Panc1 (cell line): Measurements from ENCODE around the gene C11orf42. TPM values are rescaled to one million over a fixed set of nuclear protein-coding genes. Genes with fewer than 3 reads are reported as not detected.

ENCODE experiments used
- ATAC-seq: fragments of 200-7000 bp; cut with Tn5 transposase; 2 replicates; pipeline ENCODE4 v1.9.1; 2020; ENCODE audit warnings: mild to moderate bottlenecking, moderate library complexity
- BruUV-seq: library from RNA; stranded (reverse); fragments of 400-500 nt; replicated peaks from 2 replicates; lab custom pipeline; 2021; lab: Mats Ljungman, UMichigan
- CTCF ChIA-PET: fragments of 300-600 bp; sonication (Branson Sonifier 250); formaldehyde crosslinking; loops from one replicate; lab custom pipeline; 2022; ENCODE audit warnings: antibody characterized with exemption; lab: Charles Lee
- POLR2A ChIA-PET: fragments of 300-600 bp; sonication (Branson Sonifier 250); formaldehyde crosslinking; loops from one replicate; lab custom pipeline; 2022; ENCODE audit warnings: antibody characterized with exemption; lab: Charles Lee
- DNase-seq: peaks from one replicate; pipeline ENCODE4 v3.0.0-alpha.2; 2010; ENCODE audit warnings: low read depth, low spot score
- H3K27ac ChIP-seq: 2 replicates; pipeline ENCODE4 v1.5.1; 2011; ENCODE audit warnings: mild to moderate bottlenecking, low read length, inconsistent platforms
- H3K27me3 ChIP-seq: fragments of 200-500 bp; sonication (Bioruptor generic); 2 replicates; pipeline ENCODE4 v1.6.0; 2014; ENCODE audit warnings: low read length, inconsistent platforms; ENCODE audit not compliant: control insufficient read depth, insufficient read depth
- H3K36me3 ChIP-seq: fragments of 200-500 bp; sonication (Bioruptor generic); 2 replicates; pipeline ENCODE4 v1.5.1; 2014; ENCODE audit warnings: inconsistent platforms, mild to moderate bottlenecking, low read length, moderate library complexity; ENCODE audit not compliant: control insufficient read depth, insufficient read depth
- H3K4me1 ChIP-seq: 2 replicates; pipeline ENCODE4 v1.5.1; 2011; ENCODE audit warnings: inconsistent platforms, mild to moderate bottlenecking, low read length, moderate library complexity; ENCODE audit not compliant: control insufficient read depth, insufficient read depth
- H3K4me3 ChIP-seq, 2 experiments: 2 replicates each; pipeline ENCODE4 v1.5.1; 2011 to 2012; ENCODE audit warnings: low read depth in 2 of 2, low read length in 2 of 2, mild to moderate bottlenecking in 2 of 2, inconsistent platforms in 1 of 2, moderate library complexity in 1 of 2
- H3K9me3 ChIP-seq: fragments of 200-500 bp; sonication (Bioruptor generic); 2 replicates; pipeline ENCODE4 v1.5.1; 2014; ENCODE audit warnings: low read depth, mild to moderate bottlenecking, inconsistent platforms, low read length, moderate library complexity; ENCODE audit not compliant: control insufficient read depth, insufficient read depth
- POLR2AphosphoS5 ChIP-seq: IDR thresholded peaks from 2 replicates; pipeline ENCODE4 v1.6.1; 2012; ENCODE audit warnings: mild to moderate bottlenecking, low read depth, low read length, moderate library complexity
- SIN3A ChIP-seq: IDR thresholded peaks from 2 replicates; pipeline ENCODE4 v1.6.1; 2012; ENCODE audit warnings: low read depth, mild to moderate bottlenecking, low read length, moderate library complexity, borderline replicate concordance; ENCODE audit not compliant: insufficient read depth
- TCF7L2 ChIP-seq: IDR thresholded peaks from 2 replicates; pipeline ENCODE4 v1.6.1; 2011; ENCODE audit warnings: mild to moderate bottlenecking, low read depth, low read length, inconsistent platforms
- in situ Hi-C: cut with HindIII; loops from 2 replicates; pipeline ENCODE4 v1.10.0; 2016; ENCODE audit warnings: low sequenced_read_pairs, low pct_unique_long_range_greater_than_20kb
- intact Hi-C: fragments of 100-400 bp; cut with micrococcal nuclease; formaldehyde crosslinking; loops from one replicate; pipeline ENCODE4 v1.10.0; 2022; ENCODE audit not compliant: unreplicated experiment
- total RNA-seq: library from RNA; stranded (reverse); gene quantifications from one replicate; pipeline ENCODE4 v1.2.1, GENCODE V29; 2021; ENCODE audit not compliant: unreplicated experiment
- TF ChIP-seq, protein P1 (sequence below): fragments of 450-650 bp; IDR thresholded peaks from 2 replicates; pipeline ENCODE4 v1.5.1; 2017; ENCODE audit warnings: mild to moderate bottlenecking
- TF ChIP-seq, protein P2 (sequence below), 2 experiments: IDR thresholded peaks; 2 replicates each; pipeline ENCODE4 v1.6.1; 2011 to 2012; ENCODE audit warnings: low read depth in 2 of 2, control low read depth in 1 of 2, low read length in 1 of 2, mild to moderate bottlenecking in 1 of 2, moderate library complexity in 1 of 2; ENCODE audit not compliant: insufficient read depth in 1 of 2

Gene C11orf42
- total RNA-seq, 1 experiment from 2014 or later: not detected

DNA sequence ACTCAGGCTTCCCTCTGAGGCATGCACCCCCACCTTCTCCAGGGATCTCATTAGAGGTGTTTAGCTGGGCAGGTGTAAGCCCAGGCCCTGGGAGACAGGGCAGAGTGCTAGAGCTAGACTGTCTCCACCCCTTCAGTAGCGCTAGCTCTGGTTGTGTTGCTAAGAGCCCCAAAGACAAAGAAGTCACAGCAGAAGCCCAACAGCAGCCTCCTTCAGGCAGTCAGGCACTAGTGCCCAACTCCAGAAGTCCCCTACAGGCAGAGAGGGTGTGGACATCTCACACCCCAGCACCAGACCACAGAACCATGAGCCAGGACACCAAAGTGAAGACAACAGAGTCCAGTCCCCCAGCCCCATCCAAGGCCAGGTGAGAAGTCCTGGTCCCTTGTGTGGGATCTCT is 33.5 kb downstream of the C11orf42 start, which contains the start of gene CNGA4:
Gene CNGA4, plus strand, starts transcription at position 188 of the 400 bp plus-strand sequence. Its CDS starts 118 bp downstream, at position 306.
- intact Hi-C loops (no loop called here), in situ Hi-C loops (no loop called here)
- ChIA-PET POLR2A (no interaction called here), CTCF (interaction anchor here (1.4 kb wide), 1 partner anchor 12 kb away, joined by 5 read pairs; no protein-coding TSS in a partner anchor)
- Histone ChIP-seq H3K4me1 (0 out of 2 replicates have a peak, but pooled peaks cover under 1% of the 10 kb centered on the region), H3K27ac (no peak within 1 kb of the TSS), H3K27me3 (peaks cover 3% of the 10 kb centered on the region; the same call in 1 of the 2 replicates), H3K4me3 (no peak within 1 kb of the TSS), H3K36me3 (no peaks in the 10 kb centered on the region; the same call in 1 of the 2 replicates), H3K9me3 (no peaks in the 10 kb centered on the region)
- BruUV-seq: no TSS peak
- TF ChIP-seq TCF7L2: no peak
- no peak for DNase-seq
- no peak for ATAC-seq

DNA sequence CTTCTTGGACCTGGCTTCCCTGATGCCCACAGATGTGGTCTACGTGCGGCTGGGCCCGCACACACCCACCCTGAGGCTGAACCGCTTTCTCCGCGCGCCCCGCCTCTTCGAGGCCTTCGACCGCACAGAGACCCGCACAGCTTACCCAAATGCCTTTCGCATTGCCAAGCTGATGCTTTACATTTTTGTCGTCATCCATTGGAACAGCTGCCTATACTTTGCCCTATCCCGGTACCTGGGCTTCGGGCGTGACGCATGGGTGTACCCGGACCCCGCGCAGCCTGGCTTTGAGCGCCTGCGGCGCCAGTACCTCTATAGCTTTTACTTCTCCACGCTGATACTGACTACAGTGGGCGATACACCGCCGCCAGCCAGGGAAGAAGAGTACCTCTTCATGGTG is 34.8 kb downstream of the C11orf42 start:
- Histone ChIP-seq H3K36me3 (no peaks in the 10 kb centered on the region), H3K27ac (no peak overlapping the region), H3K4me1 (no peaks in the 10 kb centered on the region), H3K27me3 (peaks cover 3% of the 10 kb centered on the region; the same call in 1 of the 2 replicates), H3K9me3 (no peaks in the 10 kb centered on the region), H3K4me3 (no peak overlapping the region)
- no peak for DNase-seq
- BruUV-seq: no TSS peak
- no peak for ATAC-seq
- intact Hi-C loops: no loop called here
- TF ChIP-seq, protein P1, sequence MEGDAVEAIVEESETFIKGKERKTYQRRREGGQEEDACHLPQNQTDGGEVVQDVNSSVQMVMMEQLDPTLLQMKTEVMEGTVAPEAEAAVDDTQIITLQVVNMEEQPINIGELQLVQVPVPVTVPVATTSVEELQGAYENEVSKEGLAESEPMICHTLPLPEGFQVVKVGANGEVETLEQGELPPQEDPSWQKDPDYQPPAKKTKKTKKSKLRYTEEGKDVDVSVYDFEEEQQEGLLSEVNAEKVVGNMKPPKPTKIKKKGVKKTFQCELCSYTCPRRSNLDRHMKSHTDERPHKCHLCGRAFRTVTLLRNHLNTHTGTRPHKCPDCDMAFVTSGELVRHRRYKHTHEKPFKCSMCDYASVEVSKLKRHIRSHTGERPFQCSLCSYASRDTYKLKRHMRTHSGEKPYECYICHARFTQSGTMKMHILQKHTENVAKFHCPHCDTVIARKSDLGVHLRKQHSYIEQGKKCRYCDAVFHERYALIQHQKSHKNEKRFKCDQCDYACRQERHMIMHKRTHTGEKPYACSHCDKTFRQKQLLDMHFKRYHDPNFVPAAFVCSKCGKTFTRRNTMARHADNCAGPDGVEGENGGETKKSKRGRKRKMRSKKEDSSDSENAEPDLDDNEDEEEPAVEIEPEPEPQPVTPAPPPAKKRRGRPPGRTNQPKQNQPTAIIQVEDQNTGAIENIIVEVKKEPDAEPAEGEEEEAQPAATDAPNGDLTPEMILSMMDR: no peak
- TF ChIP-seq TCF7L2: no peak
- no peak for TF ChIP-seq SIN3A
- TF ChIP-seq, protein P2, sequence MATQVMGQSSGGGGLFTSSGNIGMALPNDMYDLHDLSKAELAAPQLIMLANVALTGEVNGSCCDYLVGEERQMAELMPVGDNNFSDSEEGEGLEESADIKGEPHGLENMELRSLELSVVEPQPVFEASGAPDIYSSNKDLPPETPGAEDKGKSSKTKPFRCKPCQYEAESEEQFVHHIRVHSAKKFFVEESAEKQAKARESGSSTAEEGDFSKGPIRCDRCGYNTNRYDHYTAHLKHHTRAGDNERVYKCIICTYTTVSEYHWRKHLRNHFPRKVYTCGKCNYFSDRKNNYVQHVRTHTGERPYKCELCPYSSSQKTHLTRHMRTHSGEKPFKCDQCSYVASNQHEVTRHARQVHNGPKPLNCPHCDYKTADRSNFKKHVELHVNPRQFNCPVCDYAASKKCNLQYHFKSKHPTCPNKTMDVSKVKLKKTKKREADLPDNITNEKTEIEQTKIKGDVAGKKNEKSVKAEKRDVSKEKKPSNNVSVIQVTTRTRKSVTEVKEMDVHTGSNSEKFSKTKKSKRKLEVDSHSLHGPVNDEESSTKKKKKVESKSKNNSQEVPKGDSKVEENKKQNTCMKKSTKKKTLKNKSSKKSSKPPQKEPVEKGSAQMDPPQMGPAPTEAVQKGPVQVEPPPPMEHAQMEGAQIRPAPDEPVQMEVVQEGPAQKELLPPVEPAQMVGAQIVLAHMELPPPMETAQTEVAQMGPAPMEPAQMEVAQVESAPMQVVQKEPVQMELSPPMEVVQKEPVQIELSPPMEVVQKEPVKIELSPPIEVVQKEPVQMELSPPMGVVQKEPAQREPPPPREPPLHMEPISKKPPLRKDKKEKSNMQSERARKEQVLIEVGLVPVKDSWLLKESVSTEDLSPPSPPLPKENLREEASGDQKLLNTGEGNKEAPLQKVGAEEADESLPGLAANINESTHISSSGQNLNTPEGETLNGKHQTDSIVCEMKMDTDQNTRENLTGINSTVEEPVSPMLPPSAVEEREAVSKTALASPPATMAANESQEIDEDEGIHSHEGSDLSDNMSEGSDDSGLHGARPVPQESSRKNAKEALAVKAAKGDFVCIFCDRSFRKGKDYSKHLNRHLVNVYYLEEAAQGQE (IDR thresholded peaks at IDR 0.05; ENCODE audit: insufficient read depth in 1 of 2, low read depth in 2 of 2, low read length in 1 of 2): no peak
- no peak for TF ChIP-seq POLR2AphosphoS5
- in situ Hi-C loops: no loop called here
- POLR2A ChIA-PET: interaction anchor here (0.6 kb wide), 1 partner anchor 121 kb away, joined by 6 read pairs; no protein-coding TSS in a partner anchor
- CTCF ChIA-PET: no interaction called here

DNA sequence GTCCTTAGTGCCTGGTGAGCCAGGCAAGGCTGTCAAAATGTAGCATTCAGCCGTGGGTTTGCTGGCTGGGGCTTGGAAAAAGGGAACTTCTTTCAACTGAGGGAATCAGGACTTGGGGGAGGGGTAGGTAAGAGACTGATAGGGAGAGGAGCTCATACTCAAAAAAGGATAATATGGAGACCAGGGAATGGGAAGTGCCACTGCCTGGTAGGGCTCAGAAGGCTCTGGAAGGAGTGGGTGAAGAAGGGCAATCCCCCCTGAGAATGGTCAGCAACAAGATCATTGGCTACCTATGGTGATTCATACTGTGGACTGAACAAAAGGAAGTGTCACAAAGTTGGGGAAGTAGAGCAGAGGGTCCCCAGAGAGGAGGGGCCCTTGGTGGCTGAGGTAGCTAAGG is 35.4 kb downstream of the C11orf42 start:
- peaks cover 3% of the 10 kb centered on the region; the same call in 1 of the 2 replicates for H3K27me3 ChIP-seq
- no peak for ATAC-seq
- no peak overlapping the region for H3K4me3 ChIP-seq
- in situ Hi-C loops (no loop called here), intact Hi-C loops (no loop called here)
- ChIA-PET CTCF (interaction anchor here (1.0 kb wide), 1 partner anchor 11 kb away, joined by 3 read pairs; no protein-coding TSS in a partner anchor), POLR2A (no interaction called here)
- no peak for DNase-seq
- no peaks in the 10 kb centered on the region for H3K36me3 ChIP-seq
- H3K9me3 ChIP-seq: no peaks in the 10 kb centered on the region
- H3K27ac ChIP-seq: no peak overlapping the region
- TF ChIP-seq, protein P2 (IDR thresholded peaks at IDR 0.05; ENCODE audit: insufficient read depth in 1 of 2, low read depth in 2 of 2, low read length in 1 of 2): no peak
- TF ChIP-seq TCF7L2 (no peak), POLR2AphosphoS5 (no peak), SIN3A (no peak)
- TF ChIP-seq, protein P1: no peak
- BruUV-seq: no TSS peak
- H3K4me1 ChIP-seq: no peaks in the 10 kb centered on the region
